HepG2 (cell line): ENCODE measurements around the gene RNF8.

Experiments used
- ARHGAP35 ChIP-seq: sonication (generic); formaldehyde crosslinking; IDR thresholded peaks from 2 replicates; pipeline ENCODE4 v1.9.0; 2022; ENCODE audit warnings: mild to moderate bottlenecking, inconsistent platforms, moderate library complexity, missing genetic modification reagents, borderline replicate concordance
- ASH2L ChIP-seq: fragments of 300-600, 200-600 bp; sonication (generic); IDR thresholded peaks from 2 replicates; pipeline ENCODE4 v1.7.0; 2017; ENCODE audit warnings: low read depth, mild to moderate bottlenecking, moderate library complexity, mixed read lengths, low read length; ENCODE audit not compliant: insufficient read length
- BHLHE40 ChIP-seq: IDR thresholded peaks from 2 replicates; pipeline ENCODE4 v1.6.1; 2011; ENCODE audit warnings: low read length, improper control_type of control experiment
- CREB1 ChIP-seq, 2 experiments: fragments of 450-650 bp in 1 of 2; IDR thresholded peaks; 2 replicates each; pipeline ENCODE4 v1.6.1; 2016 to 2017; ENCODE audit warnings: control low read depth in 1 of 2, mild to moderate bottlenecking in 1 of 2, missing compliant biosample characterization in 1 of 2, missing genetic modification characterization in 1 of 2
- ELF1 ChIP-seq: sonication (generic); formaldehyde crosslinking; IDR thresholded peaks from 2 replicates; pipeline ENCODE4 v1.4.0; 2020; ENCODE audit warnings: missing genetic modification reagents
- GPBP1L1 ChIP-seq: sonication (generic); formaldehyde crosslinking; IDR thresholded peaks from 2 replicates; pipeline ENCODE4 v1.5.0; 2020; ENCODE audit warnings: mild to moderate bottlenecking, missing genetic modification reagents
- HNF4A ChIP-seq: sonication (generic); formaldehyde crosslinking; IDR thresholded peaks from 2 replicates; pipeline ENCODE4 v1.4.0; 2020; ENCODE audit warnings: missing genetic modification reagents
- MAX ChIP-seq: IDR thresholded peaks from 2 replicates; pipeline ENCODE4 v1.6.1; 2012; ENCODE audit warnings: inconsistent platforms
- POLR2A ChIP-seq, 2 experiments: IDR thresholded peaks; 2 replicates each; pipeline ENCODE4 v1.6.1; 2011; ENCODE audit warnings: low read depth in 2 of 2, low read length in 2 of 2, mild to moderate bottlenecking in 1 of 2, moderate library complexity in 1 of 2; ENCODE audit not compliant: insufficient read depth in 1 of 2
- STAG1 ChIP-seq: sonication (generic); formaldehyde crosslinking; IDR thresholded peaks from 2 replicates; pipeline ENCODE4 v1.4.0; 2020; ENCODE audit warnings: missing genetic modification reagents
- TAF1 ChIP-seq: sonication (generic); formaldehyde crosslinking; IDR thresholded peaks from 2 replicates; pipeline ENCODE4 v1.4.0; 2020; ENCODE audit warnings: missing genetic modification reagents
- ZNF766 ChIP-seq: sonication (generic); formaldehyde crosslinking; IDR thresholded peaks from 2 replicates; pipeline ENCODE4 v1.5.0; 2020; ENCODE audit warnings: missing genetic modification reagents, borderline replicate concordance

GRCh38 chr6:37331047-37331446 is 22.7 kb upstream of the RNF8 start:
- no peak for TF ChIP-seq TAF1 (CRISPR knock-in tag)
- no peak for TF ChIP-seq ELF1 (CRISPR knock-in tag)
- no peak for TF ChIP-seq CREB1 (IDR thresholded peaks at IDR 0.05)
- TF ChIP-seq CREB1 (CRISPR knock-in tag; IDR thresholded peaks at IDR 0.05), result no peak
- no peak for TF ChIP-seq STAG1 (CRISPR knock-in tag)
- TF ChIP-seq ASH2L, result no peak
- TF ChIP-seq GPBP1L1, result no peak
- TF ChIP-seq ARHGAP35 (CRISPR knock-in tag), result no peak
- no peak for TF ChIP-seq BHLHE40
- no peak for TF ChIP-seq POLR2A (IDR thresholded peaks at IDR 0.05; ENCODE audit: insufficient read depth in 1 of 2, low read depth in 2 of 2, low read length in 2 of 2)
- no peak for TF ChIP-seq MAX
- no peak for TF ChIP-seq HNF4A (CRISPR knock-in tag)
- no peak for TF ChIP-seq ZNF766
